GM10266 (cell line): ENCODE results near the gene KDM5D.

Experiments
- DNase-seq: peaks from one replicate; pipeline ENCODE4 v3.0.0; 2012; ENCODE audit errors: extremely low spot score
- TF ChIP-seq, protein P1 (sequence below): IDR thresholded peaks from 2 replicates; pipeline ENCODE4 v1.5.1; 2012; ENCODE audit warnings: mild to moderate bottlenecking, low read depth; ENCODE audit not compliant: control insufficient read depth, insufficient read depth; ENCODE audit errors: missing control alignments

KDM5D gene

DNA sequence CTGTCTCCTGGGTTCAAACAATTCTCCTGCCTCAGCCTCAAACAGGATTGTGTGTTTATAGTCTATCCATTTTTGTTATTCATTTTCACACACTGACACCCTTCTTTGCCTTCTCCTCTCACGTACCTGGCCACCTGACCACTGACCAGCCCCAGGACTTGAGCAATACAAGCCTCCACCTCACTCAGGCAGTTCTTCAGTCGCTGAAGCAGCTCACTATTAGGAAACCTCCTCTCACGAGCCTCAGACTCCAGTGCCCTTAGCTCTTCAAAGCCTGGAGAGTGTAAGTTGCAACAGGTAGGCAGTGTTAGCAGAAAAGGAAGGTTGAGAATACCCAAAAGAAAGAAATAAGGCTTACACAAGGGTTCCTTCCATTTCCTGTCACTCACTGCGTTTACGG, 29.3 kb downstream of the KDM5D start:
- no peak for DNase-seq
- TF ChIP-seq, protein P1, sequence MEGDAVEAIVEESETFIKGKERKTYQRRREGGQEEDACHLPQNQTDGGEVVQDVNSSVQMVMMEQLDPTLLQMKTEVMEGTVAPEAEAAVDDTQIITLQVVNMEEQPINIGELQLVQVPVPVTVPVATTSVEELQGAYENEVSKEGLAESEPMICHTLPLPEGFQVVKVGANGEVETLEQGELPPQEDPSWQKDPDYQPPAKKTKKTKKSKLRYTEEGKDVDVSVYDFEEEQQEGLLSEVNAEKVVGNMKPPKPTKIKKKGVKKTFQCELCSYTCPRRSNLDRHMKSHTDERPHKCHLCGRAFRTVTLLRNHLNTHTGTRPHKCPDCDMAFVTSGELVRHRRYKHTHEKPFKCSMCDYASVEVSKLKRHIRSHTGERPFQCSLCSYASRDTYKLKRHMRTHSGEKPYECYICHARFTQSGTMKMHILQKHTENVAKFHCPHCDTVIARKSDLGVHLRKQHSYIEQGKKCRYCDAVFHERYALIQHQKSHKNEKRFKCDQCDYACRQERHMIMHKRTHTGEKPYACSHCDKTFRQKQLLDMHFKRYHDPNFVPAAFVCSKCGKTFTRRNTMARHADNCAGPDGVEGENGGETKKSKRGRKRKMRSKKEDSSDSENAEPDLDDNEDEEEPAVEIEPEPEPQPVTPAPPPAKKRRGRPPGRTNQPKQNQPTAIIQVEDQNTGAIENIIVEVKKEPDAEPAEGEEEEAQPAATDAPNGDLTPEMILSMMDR: no peak

DNA sequence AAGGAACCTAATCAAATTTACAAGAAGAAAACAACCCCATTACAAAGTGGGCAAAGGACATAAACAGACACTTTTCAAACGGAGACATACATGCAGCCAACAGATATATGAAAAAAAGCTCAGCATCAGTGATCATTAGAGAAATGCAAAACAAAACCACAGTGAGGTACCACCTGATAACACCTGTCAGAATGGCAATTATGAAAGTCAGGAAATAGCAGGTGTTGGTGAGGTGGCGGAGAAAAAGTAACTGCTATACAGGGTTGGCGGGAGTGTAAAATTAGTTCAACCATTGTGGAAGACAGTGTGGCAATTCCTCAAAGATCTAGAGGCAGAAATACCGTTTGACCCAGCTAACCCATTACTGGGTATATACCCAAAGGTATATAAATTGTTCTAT, 31.1 kb downstream of the KDM5D start:
- TF ChIP-seq, protein P1: no peak
- DNase-seq: no peak

DNA sequence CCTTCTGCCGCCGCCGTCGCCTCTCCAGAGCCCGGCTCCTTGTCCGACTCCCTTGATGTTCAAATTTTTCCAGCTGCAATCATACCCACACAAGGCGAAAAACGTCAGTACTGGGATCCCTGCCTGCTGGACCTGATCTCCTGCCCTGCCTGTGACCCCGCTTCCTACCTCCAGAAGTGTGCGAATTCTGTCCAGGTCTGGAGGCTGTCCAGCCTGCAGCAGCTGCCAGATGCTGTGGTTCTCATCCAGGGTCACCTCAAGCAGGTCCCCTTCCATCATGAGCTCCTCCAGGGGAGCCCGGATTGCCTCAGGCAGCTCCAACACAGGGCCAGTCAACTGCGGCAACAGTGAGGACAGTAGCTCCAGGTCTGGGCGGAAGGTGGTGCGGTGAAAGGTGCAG, 38.3 kb downstream of the KDM5D start:
- TF ChIP-seq, protein P1: no peak
- DNase-seq: no peak

DNA sequence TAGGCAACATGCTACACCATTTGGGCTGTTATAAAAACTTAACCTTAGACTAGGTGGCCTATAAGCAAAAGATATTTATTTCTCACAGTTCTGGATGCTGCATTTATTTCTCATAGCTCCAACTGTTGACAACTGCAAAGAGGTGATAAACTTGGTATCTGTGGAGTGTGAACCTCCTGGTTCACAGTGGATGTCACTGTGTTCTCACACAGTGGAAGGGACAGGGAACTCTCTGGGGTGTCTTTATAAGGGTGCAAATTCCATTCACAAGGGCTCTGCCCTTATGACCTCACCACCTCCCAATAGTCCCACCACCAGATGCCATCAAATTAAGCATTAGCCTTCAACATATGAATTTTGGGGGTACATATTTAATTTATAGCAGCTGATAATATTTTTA, 46.0 kb downstream of the KDM5D start:
- TF ChIP-seq, protein P1: no peak
- no peak for DNase-seq

DNA sequence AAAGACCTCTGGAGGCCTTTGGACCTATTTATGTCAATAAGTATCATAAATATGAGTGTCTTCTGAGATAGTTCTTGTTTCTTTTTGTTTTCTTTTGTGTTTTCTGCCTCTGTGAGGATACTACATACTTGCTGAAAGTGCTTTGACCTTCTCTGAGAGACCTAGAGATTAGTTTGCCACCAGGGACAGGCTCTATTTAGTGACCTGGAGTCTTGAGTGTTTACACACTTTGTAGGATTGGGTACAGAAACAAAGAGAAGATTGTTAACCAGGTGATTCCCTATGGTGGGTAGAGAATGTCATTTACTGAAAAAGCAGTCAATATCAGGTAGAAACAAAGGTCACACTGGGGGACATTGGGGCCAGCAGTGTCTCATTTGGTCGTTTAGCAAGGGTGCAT, 63.7 kb downstream of the KDM5D start:
- DNase-seq: no peak
- TF ChIP-seq, protein P1: no peak
